ENCODE measurements around the gene TRAF4. TPM values are rescaled to one million over a fixed set of nuclear protein-coding genes. Genes with fewer than 3 reads are reported as not detected.

Gene TRAF4
- total RNA-seq, 1 experiment from 2014 or later, result 227 TPM

DNA sequence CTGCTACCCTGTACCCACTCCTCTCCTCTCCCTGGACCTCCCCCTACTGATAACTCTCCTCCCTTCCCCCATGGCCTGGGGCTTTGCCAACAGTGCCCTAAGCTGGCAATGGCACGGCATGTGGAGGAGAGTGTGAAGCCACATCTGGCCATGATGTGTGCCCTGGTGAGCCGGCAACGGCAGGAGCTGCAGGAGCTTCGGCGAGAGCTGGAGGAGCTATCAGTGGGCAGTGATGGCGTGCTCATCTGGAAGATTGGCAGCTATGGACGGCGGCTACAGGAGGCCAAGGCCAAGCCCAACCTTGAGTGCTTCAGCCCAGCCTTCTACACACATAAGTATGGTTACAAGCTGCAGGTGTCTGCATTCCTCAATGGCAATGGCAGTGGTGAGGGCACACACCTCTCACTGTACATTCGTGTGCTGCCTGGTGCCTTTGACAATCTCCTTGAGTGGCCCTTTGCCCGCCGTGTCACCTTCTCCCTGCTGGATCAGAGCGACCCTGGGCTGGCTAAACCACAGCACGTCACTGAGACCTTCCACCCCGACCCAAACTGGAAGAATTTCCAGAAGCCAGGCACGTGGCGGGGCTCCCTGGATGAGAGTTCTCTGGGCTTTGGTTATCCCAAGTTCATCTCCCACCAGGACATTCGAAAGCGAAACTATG lies 5.2 kb downstream of the TRAF4 start:
- H3K9me3 Mint-ChIP-seq, result no peaks in the 10 kb centered on the region
- Histone ChIP-seq H3K4ac (ENCODE audit: low read depth, low read length) (no peak overlapping the region), H2AFZ (ENCODE audit: low read length) (no peak overlapping the region), H3K18ac (ENCODE audit: insufficient read length, low read depth, low read length) (no peak overlapping the region), H3K79me1 (ENCODE audit: insufficient read depth, low read depth, low read length, poor library complexity, severe bottlenecking) (no peaks in the 10 kb centered on the region), H3K9ac (ENCODE audit: extremely low read depth, insufficient read length, low read length) (no peak overlapping the region), H3K9me3 (ENCODE audit: control insufficient read depth, low read depth, low read length) (no peaks in the 10 kb centered on the region), H4K5ac (ENCODE audit: insufficient read length, low read depth, low read length) (no peak overlapping the region), H2AK5ac (ENCODE audit: insufficient read length, low read length) (no peak overlapping the region), H2BK15ac (ENCODE audit: low read depth, low read length) (no peak overlapping the region), H4K8ac (replicated peaks; ENCODE audit: insufficient read length, low read depth, low read length) (no peak overlapping the region), H4K91ac (ENCODE audit: insufficient read length, low read depth, low read length) (no peak overlapping the region), H3K56ac (ENCODE audit: insufficient read length, low read depth, low read length) (no peak overlapping the region), H3K27ac (ENCODE audit: insufficient read length, low read depth, low read length) (no peak overlapping the region), H3K4me1 (ENCODE audit: insufficient read depth, low read length) (peaks cover 5% of the 10 kb centered on the region; the same call in 1 of the 2 replicates), H3K27me3 (ENCODE audit: insufficient read depth, low read length) (no peaks in the 10 kb centered on the region), H2BK20ac (ENCODE audit: low read depth, low read length, poor library complexity, severe bottlenecking) (no peak overlapping the region), H3K4me2 (ENCODE audit: insufficient read depth, insufficient read length, low read length) (no peak overlapping the region), H3K23ac (ENCODE audit: insufficient read length, low read depth, low read length) (no peak overlapping the region), H3K79me2 (ENCODE audit: insufficient read depth, low read length) (peaks cover 16% of the 10 kb centered on the region; the same call in 1 of the 2 replicates), H3T11ph (ENCODE audit: low read length) (no peak overlapping the region), H3K23me2 (ENCODE audit: insufficient read length, low read depth, low read length, poor library complexity, severe bottlenecking) (peaks cover 8% of the 10 kb centered on the region), H4K20me1 (ENCODE audit: control insufficient read depth, insufficient read depth, insufficient read length) (no peaks in the 10 kb centered on the region), H2BK12ac (ENCODE audit: insufficient read length, low read depth, low read length) (no peak overlapping the region), H3K14ac (ENCODE audit: insufficient read depth, low read length) (no peak overlapping the region), H2BK5ac (ENCODE audit: insufficient read length, low read length) (no peak overlapping the region), H2BK120ac (ENCODE audit: low read depth, low read length, poor library complexity, severe bottlenecking) (no peak overlapping the region)
- no CpG with 5 or more reads among the region's 18 CpGs for WGBS (ENCODE audit: extremely low coverage, insufficient read length, low lambda C conversion rate)
- TF ChIP-seq, protein P1, sequence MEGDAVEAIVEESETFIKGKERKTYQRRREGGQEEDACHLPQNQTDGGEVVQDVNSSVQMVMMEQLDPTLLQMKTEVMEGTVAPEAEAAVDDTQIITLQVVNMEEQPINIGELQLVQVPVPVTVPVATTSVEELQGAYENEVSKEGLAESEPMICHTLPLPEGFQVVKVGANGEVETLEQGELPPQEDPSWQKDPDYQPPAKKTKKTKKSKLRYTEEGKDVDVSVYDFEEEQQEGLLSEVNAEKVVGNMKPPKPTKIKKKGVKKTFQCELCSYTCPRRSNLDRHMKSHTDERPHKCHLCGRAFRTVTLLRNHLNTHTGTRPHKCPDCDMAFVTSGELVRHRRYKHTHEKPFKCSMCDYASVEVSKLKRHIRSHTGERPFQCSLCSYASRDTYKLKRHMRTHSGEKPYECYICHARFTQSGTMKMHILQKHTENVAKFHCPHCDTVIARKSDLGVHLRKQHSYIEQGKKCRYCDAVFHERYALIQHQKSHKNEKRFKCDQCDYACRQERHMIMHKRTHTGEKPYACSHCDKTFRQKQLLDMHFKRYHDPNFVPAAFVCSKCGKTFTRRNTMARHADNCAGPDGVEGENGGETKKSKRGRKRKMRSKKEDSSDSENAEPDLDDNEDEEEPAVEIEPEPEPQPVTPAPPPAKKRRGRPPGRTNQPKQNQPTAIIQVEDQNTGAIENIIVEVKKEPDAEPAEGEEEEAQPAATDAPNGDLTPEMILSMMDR (conservative IDR thresholded peaks at IDR 0.05), result no peak
- DNase-seq, result peak; percentile 49
- peaks cover 47 to 74% (median 47%) of the 10 kb centered on the region in 3 experiments for H3K36me3 Mint-ChIP-seq (ENCODE audit: insufficient read depth in 1 of 3, low read depth in 3 of 3)
- no peaks in the 10 kb centered on the region; the same call in none of the 2 replicates for H3K27me3 Mint-ChIP-seq (ENCODE audit: low read depth)
- H3K4me1 Mint-ChIP-seq, result peaks cover 14 to 31% of the 10 kb centered on the region in 2 experiments
- peak overlapping the region in 1 of 3 experiments; percentile 94; a peak in 5 of 7 replicates for H3K27ac Mint-ChIP-seq
- peak overlapping the region in 1 of 2 experiments; percentile 44; a peak in 1 of 5 replicates for H3K4me3 Mint-ChIP-seq
